ENCODE measurements around the gene TXNDC5.

TXNDC5 gene

DNA sequence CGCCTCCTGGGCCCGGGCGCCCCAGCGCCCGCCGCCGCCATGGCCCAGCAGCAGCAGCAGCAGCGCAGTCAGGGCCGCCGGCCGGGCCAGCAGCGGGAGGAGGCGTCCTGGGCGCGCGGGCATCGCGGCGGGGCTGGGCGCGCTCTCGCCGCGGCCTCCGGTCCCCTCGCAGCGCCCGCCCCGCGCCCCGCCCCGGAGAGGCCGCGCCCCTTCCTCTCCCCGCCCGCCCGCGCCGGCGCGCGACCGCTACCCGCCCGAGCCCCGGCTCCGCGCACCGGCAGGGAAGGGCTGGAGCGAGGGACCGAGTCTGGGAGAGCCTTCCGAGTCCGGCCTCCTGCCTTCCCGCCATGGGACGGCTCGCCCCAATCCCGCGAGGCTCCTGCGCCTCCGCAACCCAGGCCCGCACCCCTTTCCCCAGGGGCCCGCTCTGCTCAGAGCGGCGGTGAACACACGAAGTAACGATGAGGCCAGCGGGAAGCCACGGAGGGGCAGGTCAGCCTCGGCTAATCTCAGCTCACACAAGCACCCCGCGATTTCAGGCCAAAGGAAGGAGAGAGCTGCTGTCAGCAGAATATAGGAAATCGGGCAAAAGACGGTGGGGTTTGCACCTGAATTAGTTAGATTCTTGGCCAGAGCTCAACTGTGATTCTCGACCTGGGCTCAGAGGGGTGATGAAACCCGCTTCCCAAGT lies at the start of gene TXNDC5:
TXNDC5 (minus strand) TSS at position 135 of the 691 bp plus-strand sequence; CDS start at position 123, 12 bp downstream.
- no peak for FAIRE-seq

DNA sequence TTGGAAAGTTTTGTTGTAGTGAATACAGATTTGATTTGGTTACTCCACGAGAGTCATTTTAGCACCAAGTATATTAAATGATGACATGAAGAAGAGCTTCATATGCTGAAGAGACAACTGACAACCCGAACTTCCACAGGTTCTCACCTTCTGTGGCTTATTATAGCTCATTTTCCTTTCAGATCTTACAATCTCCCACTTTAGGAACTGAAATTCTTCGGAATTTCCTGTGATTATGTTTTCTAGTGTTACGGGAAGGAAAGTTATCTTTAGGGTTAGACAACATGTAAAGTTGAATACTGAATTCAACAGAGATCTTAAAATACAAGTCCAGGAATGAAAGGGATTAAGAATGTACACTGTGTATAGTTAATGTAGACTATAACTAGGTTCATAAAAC lies 49.6 kb upstream of the TXNDC5 start:
- no peak for FAIRE-seq

GRCh38 chr6:7959453-7959852 lies 48.9 kb upstream of the TXNDC5 start:
- no peak for FAIRE-seq

DNA sequence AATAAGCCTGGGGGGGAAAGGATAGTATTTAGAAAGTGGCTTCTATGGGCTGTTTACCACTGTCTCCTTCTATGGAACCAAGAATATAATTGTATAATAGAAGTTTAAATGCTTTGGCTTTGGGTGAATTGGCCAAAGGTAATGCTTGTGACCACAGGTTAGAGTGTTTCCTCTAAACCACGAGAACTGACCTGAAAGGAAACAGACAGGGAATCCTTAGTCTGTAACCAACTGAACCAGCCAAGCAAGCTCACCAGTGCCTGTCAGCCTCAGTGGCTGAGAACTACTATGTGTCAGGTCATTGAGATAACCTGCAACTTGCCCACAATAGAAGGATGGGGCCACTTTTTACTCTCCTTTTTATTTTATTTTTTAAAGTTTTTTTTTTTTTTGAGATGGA lies 47.9 kb upstream of the TXNDC5 start:
- FAIRE-seq = no peak

DNA sequence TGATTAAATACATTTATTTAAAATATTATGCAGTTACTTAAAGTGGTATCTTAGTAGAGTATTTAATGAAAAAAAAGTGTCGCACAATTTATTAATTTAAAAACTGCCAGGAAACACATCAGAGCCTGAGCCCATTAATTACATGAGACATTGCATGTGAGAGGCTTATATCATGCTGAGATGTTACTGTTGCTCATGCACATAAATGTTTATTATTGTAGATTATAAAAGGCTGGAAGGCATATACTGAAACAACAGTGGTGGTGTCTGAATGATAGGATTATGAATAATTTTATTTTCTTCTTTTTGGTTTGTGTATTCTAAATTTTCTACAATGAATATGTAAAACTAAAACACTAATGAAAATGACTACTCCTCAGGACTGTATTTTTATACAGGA lies 45.7 kb upstream of the TXNDC5 start:
- FAIRE-seq = no peak

GRCh38 chr6:7954477-7955200 lies 44.1 kb upstream of the TXNDC5 start:
- FAIRE-seq = no peak

- FAIRE-seq = no peak
These were observed 43.2 kb upstream of the TXNDC5 start for GRCh38 chr6:7953753-7954152.

GRCh38 chr6:7939864-7940228 lies 29.3 kb upstream of the TXNDC5 start:
- no peak for FAIRE-seq

DNA sequence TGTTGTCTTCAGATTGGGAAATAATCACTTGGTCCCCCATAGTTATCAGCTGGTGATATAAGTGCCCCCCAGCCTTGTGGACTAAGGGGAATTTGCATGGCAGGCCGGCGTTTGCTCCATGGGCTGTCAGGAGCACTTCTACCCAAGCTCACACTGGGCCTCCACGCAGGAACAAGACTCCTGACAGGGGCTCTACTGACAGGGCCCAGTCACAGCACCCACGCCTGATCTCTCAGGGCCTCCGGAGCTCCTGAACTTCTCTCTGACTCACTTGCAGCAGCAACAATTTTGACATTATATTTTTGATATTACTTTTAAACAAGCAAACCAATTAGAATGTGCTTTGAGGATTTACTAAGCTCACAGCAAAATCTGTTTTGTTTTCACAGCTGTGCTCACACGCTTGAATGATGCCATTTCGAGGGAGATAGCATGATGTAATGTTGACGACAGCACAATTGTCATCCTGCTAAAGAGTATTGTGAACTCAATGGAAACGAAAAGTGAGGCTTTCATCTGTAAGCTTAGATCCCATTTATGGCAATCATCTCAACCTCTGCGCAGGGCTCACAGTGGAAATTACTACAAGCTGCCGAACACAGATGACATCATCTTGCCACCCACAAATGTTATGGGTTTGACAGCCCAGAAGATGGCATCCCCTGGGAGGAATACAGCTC lies 28.7 kb upstream of the TXNDC5 start:
- FAIRE-seq = no peak

- FAIRE-seq = no peak
These were observed 28.1 kb upstream of the TXNDC5 start for GRCh38 chr6:7938562-7939183.

- FAIRE-seq = no peak
These were observed 23.2 kb upstream of the TXNDC5 start for GRCh38 chr6:7933794-7934193.

- no peak for FAIRE-seq
These were observed 22.0 kb upstream of the TXNDC5 start for GRCh38 chr6:7932625-7933024.

DNA sequence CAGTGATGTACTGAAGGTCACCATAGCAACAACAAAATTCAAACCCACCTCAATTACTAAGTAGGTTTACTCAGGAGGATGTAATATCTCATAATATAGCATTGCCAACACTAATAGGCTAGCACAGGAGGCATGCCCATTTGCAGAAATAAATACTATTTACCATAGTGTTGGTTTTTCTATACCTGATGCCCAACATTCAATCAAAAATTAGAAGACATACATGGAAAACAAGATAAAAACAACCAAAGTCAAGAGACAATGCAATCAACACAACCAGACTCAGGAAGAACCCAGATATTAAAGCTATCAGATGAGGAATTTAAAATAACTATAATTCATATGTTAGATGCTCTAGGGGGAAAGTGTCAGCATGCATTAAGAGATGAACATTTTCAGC lies 14.3 kb upstream of the TXNDC5 start:
- no peak for FAIRE-seq

DNA sequence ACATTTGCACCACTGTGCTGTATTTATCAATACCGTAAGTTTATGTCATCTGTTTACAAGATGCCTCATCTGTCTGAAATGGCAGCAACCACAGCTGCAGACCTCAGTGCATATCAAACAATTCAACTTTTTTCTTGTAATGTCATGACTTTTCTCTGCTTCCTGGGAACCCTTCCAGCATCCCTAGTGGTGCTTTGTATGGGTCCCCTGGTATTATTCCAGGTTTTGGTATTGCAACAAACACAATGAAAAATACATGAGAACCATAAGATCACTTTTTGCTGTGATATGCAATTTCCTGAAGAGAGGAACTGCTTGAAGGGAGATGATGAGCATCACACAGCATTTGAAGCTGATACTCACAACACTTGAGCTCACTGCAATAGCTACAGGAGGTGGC lies 12.0 kb upstream of the TXNDC5 start:
- no peak for FAIRE-seq

DNA sequence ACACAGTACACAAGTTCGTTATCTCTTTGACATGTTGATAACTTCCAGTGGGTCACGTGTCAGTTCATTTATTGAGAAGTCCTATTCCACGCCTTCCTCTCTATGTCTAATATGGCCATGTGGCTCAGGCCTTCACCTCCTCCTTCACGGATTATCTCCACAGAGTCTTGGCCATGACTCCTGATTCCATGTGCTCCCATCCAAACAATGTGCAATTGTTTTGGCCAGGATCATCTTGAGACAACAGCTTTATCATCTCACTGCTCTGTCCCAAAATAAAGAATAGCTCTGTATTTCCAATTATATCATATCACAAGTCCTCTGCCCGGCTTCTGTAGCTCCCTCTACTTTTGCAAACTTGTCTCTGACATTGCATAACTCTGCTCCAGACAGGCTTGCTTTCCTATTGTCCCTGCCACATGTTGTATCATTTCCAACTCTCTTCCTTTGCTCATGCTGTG lies 11.1 kb upstream of the TXNDC5 start:
- no peak for FAIRE-seq

GRCh38 chr6:7921046-7921445 lies 10.5 kb upstream of the TXNDC5 start:
- no peak for FAIRE-seq

DNA sequence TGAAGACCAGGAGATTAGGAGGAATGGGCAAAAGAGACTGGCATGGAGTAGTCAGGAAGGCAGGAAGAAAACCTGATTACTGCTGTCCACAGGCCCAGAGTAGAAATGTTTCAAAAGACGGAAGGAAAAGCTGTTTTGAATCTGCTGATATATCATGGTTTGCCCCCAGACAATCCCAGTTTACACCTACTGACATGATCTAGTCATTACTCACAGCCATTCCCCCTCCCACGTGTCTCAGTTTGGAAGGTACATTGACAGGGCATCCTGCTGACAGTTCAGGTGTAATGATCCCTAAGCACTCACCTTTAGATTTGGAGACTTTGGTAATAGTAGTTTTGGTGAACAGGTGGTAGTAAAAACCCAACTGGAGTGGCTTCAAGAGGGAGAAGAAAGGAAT lies 9.8 kb upstream of the TXNDC5 start:
- no peak for FAIRE-seq

DNA sequence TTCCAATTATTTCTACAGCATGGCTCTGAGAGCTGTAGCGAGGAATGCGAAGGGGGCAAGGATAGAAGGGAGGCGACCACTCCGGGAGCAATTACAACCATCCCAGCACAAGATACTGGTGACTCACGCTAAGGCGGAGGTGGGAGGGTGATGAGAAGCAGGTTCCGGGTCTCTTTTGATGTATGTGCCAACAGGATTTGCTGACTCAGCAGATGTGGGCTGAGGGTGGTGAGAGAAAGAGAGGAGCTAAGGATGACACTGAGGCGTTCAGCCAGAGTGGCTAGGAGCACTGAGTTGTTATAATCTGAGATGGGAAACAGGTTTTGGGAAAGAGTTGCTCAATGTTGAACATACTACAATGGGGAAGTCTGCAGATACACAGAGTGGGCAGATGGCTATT lies 9.3 kb upstream of the TXNDC5 start:
- FAIRE-seq = no peak

- no peak for FAIRE-seq
These were observed 7.8 kb upstream of the TXNDC5 start for GRCh38 chr6:7918403-7918802.

GRCh38 chr6:7917729-7918128 lies 7.1 kb upstream of the TXNDC5 start:
- FAIRE-seq = no peak

DNA sequence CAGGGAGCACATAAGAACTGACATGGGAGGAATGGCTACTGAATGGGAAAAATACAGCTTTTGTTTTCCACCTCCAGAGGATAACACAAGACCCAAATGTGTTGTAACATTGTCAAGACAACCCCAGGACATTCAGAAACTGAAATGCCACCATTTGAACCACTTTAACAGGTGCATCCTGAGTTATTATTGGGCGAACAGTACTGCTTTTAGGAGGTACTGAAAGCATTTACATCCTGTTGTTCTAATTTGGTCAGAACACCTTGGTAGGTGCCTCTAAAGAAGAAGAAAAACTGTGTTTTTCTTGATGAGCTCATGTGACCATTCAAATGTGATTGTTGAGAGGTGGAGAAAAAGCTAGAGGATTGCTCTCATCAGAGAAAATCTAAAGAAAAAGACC lies 6.4 kb upstream of the TXNDC5 start:
- FAIRE-seq = no peak

GRCh38 chr6:7914991-7915789 lies 4.6 kb upstream of the TXNDC5 start:
- no peak for FAIRE-seq

DNA sequence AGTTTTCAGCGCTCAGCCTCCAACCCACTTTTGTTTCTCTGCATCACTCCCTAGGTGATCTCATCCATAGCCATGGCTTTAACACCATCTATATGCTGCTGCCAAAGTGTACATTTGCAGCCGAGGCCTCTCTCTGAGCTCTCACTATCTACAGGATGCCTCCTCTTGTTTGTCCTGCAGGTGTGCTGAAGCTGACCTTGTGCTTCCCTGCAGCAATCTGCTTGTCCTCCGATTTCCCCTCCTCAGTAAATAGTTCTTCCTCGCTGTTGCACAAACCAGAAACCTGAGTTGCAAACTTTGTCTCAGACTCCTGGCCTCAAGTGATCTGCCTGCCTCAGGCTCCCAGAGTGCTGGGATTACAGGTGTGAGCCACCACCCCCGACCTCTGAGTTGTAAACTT lies 3.7 kb upstream of the TXNDC5 start:
- no peak for FAIRE-seq

Data from TTC549 (cell line).